ENCODE data around the gene WBP4.

DNA sequence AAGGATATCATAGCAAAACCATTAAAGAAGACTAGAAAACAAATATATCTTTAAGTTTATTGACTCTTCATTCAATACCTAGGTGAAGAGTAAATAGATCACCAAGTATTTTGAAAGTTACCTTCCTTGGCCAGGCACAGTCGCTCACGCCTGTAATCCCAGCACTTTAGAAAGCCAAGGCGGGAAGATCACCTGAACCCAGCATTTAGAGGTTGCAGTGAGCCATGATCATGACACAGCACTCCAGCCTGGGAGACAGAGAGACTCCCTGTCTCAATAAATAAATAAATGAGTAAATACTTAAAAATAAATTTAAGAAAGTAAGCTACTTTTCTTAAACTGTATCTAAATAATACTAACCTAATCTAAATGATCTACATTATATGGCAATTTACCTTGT, 8.9 kb upstream of the WBP4 start:
- TF ChIP-seq CTCF (IDR thresholded peaks at IDR 0.05) (no peak), EP300 (IDR thresholded peaks at IDR 0.05) (no peak), POLR2AphosphoS5 (IDR thresholded peaks at IDR 0.05) (no peak), POLR2A (IDR thresholded peaks at IDR 0.05) (no peak)
